Fibroblast of lung (primary cell): ENCODE data around the gene WIZ. TPM values are rescaled to one million over a fixed set of nuclear protein-coding genes. Genes with fewer than 3 reads are reported as not detected.

ENCODE experiments used
- DNase-seq, 2 donors: peaks; one replicate each; pipeline versions ENCODE4 v3.0.0 to v3.0.0-alpha.2; 2010; ENCODE audit warnings: low read depth in 2 of 2
- H2AFZ ChIP-seq: 2 replicates; pipeline ENCODE4 v1.5.1; 2012; ENCODE audit warnings: low read length, control low read depth, inconsistent platforms
- H3K27ac ChIP-seq: 2 replicates; pipeline ENCODE4 v1.5.1; 2011; ENCODE audit warnings: low read length, control low read depth; ENCODE audit not compliant: insufficient read depth
- H3K27me3 ChIP-seq: 2 replicates; pipeline ENCODE4 v1.5.1; 2011; ENCODE audit warnings: mild to moderate bottlenecking, low read length; ENCODE audit not compliant: control insufficient read depth, insufficient read depth
- H3K36me3 ChIP-seq: 2 replicates; pipeline ENCODE4 v1.5.1; 2011; ENCODE audit warnings: low read length; ENCODE audit not compliant: control insufficient read depth, insufficient read depth
- H3K4me1 ChIP-seq: 2 replicates; pipeline ENCODE4 v1.5.1; 2011; ENCODE audit warnings: low read length; ENCODE audit not compliant: control insufficient read depth, insufficient read depth; ENCODE audit errors: extremely low read depth
- H3K4me2 ChIP-seq: 2 replicates; pipeline ENCODE4 v1.5.1; 2011; ENCODE audit warnings: low read length, control low read depth; ENCODE audit not compliant: insufficient read depth; ENCODE audit errors: extremely low read depth
- H3K4me3 ChIP-seq, 4 experiments: fragments of 200-600 bp in 1 of 4; sonication (generic) in 1 of 4; replicated peaks in 1 of 4; 2 replicates each; pipeline ENCODE4 v1.5.1; 2011 to 2016; ENCODE audit warnings: low read length in 4 of 4, low read depth in 3 of 4, mild to moderate bottlenecking in 3 of 4, control low read depth in 2 of 4, inconsistent platforms in 1 of 4, mixed read lengths in 1 of 4; ENCODE audit not compliant: insufficient read depth in 1 of 4; ENCODE audit errors: control extremely low read depth in 1 of 4
- H3K79me2 ChIP-seq: 2 replicates; pipeline ENCODE4 v1.5.1; 2012; ENCODE audit warnings: mild to moderate bottlenecking, low read length, inconsistent platforms; ENCODE audit not compliant: control insufficient read depth, insufficient read depth
- H3K9ac ChIP-seq: 2 replicates; pipeline ENCODE4 v1.5.1; 2011; ENCODE audit warnings: mild to moderate bottlenecking, low read length, control low read depth; ENCODE audit not compliant: insufficient read depth
- H3K9me3 ChIP-seq: 2 replicates; pipeline ENCODE4 v1.5.1; 2012; ENCODE audit warnings: low read depth, low read length; ENCODE audit not compliant: control insufficient read depth, insufficient read depth
- H4K20me1 ChIP-seq: 2 replicates; pipeline ENCODE4 v1.5.1; 2011; ENCODE audit warnings: low read length; ENCODE audit not compliant: control insufficient read depth, insufficient read depth; ENCODE audit errors: extremely low read depth
- CTCF ChIP-seq, 2 donors: IDR thresholded peaks in 1 of 2; conservative IDR thresholded peaks in 1 of 2; 1 replicate in 1 of 2; 2 replicates in 1 of 2; pipeline ENCODE4 v1.5.1; 2011 to 2012; ENCODE audit warnings: low read length in 2 of 2, control low read depth in 1 of 2, inconsistent platforms in 1 of 2, low read depth in 1 of 2, mild to moderate bottlenecking in 1 of 2
- EZH2 ChIP-seq: IDR thresholded peaks from 2 replicates; pipeline ENCODE4 v1.5.1; 2012; ENCODE audit warnings: low read length, control low read depth, mild to moderate bottlenecking; ENCODE audit errors: missing control alignments
- polyA plus RNA-seq, 2 donors: library from polyadenylated mRNA; depleted of rRNA in 1 of 2; stranded (reverse) in 1 of 2; unstranded in 1 of 2; fragments of >200 nt; gene quantifications; 2 replicates each; pipeline ENCODE4 v1.2.1, GENCODE V29; 2011 to 2012; ENCODE audit warnings: missing spikeins in 1 of 2
- total RNA-seq: library from RNA; depleted of rRNA; stranded (reverse); fragments of >200 nt; gene quantifications from 2 replicates; pipeline ENCODE4 v1.2.1, GENCODE V29; 2014

The WIZ gene
- total and polyA plus RNA-seq, 2 donors (not counting 1 experiment from before 2014, with no cell fraction given), result 7.5 to 9.7 TPM

- Histone ChIP-seq H4K20me1 (peaks cover 2% of the 10 kb centered on the region), H3K9me3 (no peaks in the 10 kb centered on the region), H3K79me2 (peaks cover 68% of the 10 kb centered on the region), H3K27me3 (no peaks in the 10 kb centered on the region), H3K36me3 (peaks cover 26% of the 10 kb centered on the region), H3K4me1 (peaks cover 12% of the 10 kb centered on the region), H3K4me3 (no peak overlapping the region), H2AFZ (no peak overlapping the region), H3K27ac (peak overlapping the region; percentile 3), H3K4me2 (no peak overlapping the region), H3K9ac (no peak overlapping the region)
- no peak for TF ChIP-seq CTCF (conservative IDR thresholded peaks at IDR 0.05 in 1 of 2, IDR thresholded peaks at IDR 0.05 in 1 of 2; ENCODE audit: low read depth in 1 of 2, low read length in 2 of 2)
- no peak for TF ChIP-seq EZH2
- no peak for DNase-seq
These were observed 75.6 kb downstream of the WIZ start for GRCh38 chr19:15374105-15374651.

- Histone ChIP-seq H3K79me2 (peaks cover 64% of the 10 kb centered on the region), H3K4me1 (peaks cover 12% of the 10 kb centered on the region), H4K20me1 (peaks cover 2% of the 10 kb centered on the region), H3K9ac (no peak overlapping the region), H3K4me3 (no peak overlapping the region), H3K36me3 (peaks cover 30% of the 10 kb centered on the region), H3K27ac (no peak overlapping the region), H3K9me3 (no peaks in the 10 kb centered on the region), H3K4me2 (no peak overlapping the region), H3K27me3 (no peaks in the 10 kb centered on the region), H2AFZ (no peak overlapping the region)
- no peak for DNase-seq
- no peak for TF ChIP-seq EZH2
- TF ChIP-seq CTCF (conservative IDR thresholded peaks at IDR 0.05 in 1 of 2, IDR thresholded peaks at IDR 0.05 in 1 of 2; ENCODE audit: low read depth in 1 of 2, low read length in 2 of 2), result no peak
These were observed 76.1 kb downstream of the WIZ start for GRCh38 chr19:15373644-15374043.

- H3K4me3 ChIP-seq, result no peak overlapping the region
- peaks cover 36% of the 10 kb centered on the region for H3K36me3 ChIP-seq
- H3K79me2 ChIP-seq, result peaks cover 56% of the 10 kb centered on the region
- no peaks in the 10 kb centered on the region for H3K27me3 ChIP-seq
- H4K20me1 ChIP-seq, result peaks cover 2% of the 10 kb centered on the region
- H3K27ac ChIP-seq, result no peak overlapping the region
- H3K9ac ChIP-seq, result no peak overlapping the region
- no peak for DNase-seq
- H3K4me2 ChIP-seq, result no peak overlapping the region
- H3K4me1 ChIP-seq, result peaks cover 12% of the 10 kb centered on the region
- H3K9me3 ChIP-seq, result no peaks in the 10 kb centered on the region
- no peak for TF ChIP-seq EZH2
- TF ChIP-seq CTCF (conservative IDR thresholded peaks at IDR 0.05 in 1 of 2, IDR thresholded peaks at IDR 0.05 in 1 of 2; ENCODE audit: low read depth in 1 of 2, low read length in 2 of 2), result no peak
- H2AFZ ChIP-seq, result no peak overlapping the region
These were observed 76.9 kb downstream of the WIZ start for GRCh38 chr19:15372891-15373301.
